Stimulated activated CD4-positive, alpha-beta T cell treated with anti-CD3 and anti-CD28 coated beads, Interleukin-4, amount 100 ng/mL, for 1 hour (primary cell): Measurements from ENCODE around the gene DCAF7.

Experiments used
- DNase-seq: peaks from one replicate; pipeline ENCODE4 v3.0.0-alpha.2; 2020

Gene DCAF7

GRCh38 chr17:63546308-63547082, 3.8 kb upstream of the DCAF7 start:
- no peak for DNase-seq

DNA sequence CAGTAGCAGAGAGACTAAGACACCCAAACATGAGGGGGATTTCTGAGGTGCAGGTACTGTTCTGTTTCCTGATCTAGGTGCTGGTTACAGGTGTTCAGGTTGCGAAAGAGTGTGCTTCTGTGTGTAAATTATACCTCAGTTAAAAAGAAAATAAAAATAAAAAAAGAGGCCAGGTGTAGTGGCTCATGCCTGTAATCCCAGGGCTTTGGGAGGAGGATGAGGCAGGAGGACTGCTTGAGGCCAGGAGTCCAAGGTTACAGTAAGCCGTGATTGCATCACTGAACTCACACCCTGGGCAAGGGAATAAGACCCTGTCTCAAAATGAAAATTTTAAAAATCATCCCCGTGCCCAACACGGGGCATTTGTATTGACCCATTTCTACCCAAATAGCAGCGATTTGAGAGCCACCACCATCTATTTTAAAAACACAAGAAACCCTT, 3.2 kb upstream of the DCAF7 start:
- no peak for DNase-seq

DNA sequence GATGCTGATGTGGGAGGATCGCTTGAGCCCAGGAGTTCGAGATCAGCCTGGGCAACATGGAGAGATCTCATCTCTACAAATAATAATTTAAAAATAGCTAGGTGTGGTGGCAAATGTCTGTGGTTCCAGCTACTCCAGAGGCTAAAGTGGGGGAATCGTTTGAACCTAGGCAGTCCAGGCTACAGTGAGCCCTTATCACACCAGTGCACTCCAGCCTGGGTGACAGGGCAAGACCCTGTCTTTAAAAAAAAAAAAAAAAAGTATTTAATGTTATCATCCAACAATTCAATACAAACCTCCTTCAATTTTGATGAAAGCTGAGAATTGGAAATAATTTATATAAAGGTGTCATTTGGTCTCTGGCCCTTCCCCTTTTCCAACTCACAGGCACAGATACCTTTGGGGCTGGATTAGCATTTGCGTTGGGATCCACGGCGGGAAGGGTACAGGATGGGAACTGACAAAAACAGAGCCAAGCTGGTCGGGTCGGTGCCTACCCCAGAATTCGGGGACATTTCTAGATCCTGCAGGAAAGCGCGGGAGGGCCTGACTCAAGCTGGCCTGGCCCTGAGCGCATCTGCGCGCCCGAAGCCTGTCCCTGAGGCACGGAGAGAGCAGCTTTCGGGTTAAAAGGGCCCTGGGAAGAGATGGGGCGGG, 860 bp upstream of the DCAF7 start:
- DNase-seq: no peak

- peak; percentile 9 for DNase-seq
Measured at GRCh38 chr17:63550817-63551639, 751 bp downstream of the DCAF7 start.

- DNase-seq: no peak
Measured at GRCh38 chr17:63552211-63552610, 1.9 kb downstream of the DCAF7 start.

DNA sequence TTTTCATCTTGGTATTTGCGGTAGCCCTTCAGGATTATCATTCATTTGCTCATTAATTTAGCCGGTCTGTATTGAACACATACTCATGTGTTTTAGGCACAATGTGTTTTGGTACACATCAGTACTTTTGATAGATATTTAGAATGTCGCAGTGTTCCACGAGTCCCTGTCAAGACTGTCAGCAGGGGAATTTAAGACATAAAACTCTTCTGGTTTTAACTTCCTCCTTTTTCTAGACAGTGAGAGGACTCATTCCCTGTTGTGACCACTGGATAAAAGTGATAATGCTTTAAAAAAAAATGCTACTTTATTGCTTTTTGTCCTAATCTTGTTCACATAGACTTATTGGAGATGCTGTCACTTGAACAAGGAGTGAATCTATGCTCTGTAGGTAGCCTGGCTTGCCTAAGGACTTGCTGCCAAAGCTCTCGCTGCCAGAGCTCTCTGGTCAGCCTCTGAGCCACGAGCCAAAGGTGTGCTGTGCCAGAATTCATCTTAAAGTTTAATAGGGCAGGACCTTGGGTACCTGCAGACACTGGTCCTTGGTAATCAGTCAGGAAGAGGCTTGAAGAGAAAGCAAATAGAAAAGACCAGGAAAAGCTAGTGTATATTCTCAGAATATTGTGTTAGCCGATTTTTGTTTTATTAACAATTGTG, 5.4 kb downstream of the DCAF7 start:
- DNase-seq: no peak

DNA sequence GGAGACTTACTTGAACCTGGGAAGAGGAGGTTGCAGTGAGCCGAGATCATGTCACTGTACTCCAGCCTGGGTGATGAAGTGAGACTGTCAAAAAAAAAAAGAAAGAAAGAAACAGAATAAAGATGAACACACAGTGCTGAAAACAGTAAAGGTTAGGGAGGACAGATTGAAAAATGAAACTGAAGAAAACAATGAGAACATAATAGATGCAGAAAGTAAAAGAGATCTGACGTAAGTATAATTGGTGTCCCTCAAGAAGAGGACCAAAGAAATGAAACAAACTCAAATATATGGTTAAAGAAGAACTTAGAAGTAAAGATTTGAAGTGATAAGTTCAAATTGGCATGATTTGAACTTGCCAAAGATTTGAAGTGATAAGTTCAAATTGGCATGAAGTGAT, 7.1 kb downstream of the DCAF7 start:
- DNase-seq: no peak

- no peak for DNase-seq
Measured at GRCh38 chr17:63558441-63558840, 8.2 kb downstream of the DCAF7 start.

- no peak for DNase-seq
Measured at GRCh38 chr17:63561819-63562218, 11.5 kb downstream of the DCAF7 start.

GRCh38 chr17:63563339-63563738, 13.1 kb downstream of the DCAF7 start:
- DNase-seq: no peak

GRCh38 chr17:63564562-63564961, 14.3 kb downstream of the DCAF7 start:
- no peak for DNase-seq

- DNase-seq: no peak
Measured at GRCh38 chr17:63567229-63567628, 17.0 kb downstream of the DCAF7 start.

- DNase-seq: no peak
Measured at GRCh38 chr17:63568563-63568962, 18.3 kb downstream of the DCAF7 start.

GRCh38 chr17:63571632-63572310, 21.5 kb downstream of the DCAF7 start:
- no peak for DNase-seq

- DNase-seq: no peak
Measured at GRCh38 chr17:63573634-63574033, 23.4 kb downstream of the DCAF7 start.

DNA sequence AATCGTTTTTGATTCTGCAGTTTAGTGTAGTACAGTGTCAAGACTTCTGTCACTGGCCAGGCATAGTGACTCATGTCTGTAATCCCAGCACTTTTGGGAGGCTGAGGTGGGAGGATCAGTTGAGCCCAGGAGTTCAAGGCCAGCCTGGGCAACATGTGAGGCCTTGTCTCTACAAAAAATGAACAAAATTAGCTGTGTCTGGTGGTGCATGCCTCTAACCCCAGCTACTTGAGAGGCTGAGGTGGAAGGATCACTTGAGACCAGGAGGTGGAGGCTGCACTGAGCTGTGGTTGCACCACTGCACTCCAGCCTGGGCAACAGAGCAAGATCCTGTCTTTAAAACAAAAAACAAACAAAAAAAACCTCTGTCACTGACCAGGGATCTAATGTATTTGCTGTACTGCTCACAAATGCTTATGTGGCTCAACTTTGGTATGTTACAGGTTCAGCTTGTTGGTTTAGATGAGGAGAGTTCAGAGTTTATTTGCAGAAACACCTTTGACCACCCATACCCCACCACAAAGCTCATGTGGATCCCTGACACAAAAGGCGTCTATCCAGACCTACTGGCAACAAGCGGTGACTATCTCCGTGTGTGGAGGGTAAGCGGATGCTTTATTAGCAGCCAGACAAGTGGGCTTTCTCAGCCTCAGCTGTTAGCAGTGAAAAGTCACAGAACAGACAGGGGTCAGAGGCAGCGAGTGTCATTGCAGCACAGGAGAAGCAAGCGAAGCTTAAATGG, 27.9 kb downstream of the DCAF7 start:
- DNase-seq: no peak

DNA sequence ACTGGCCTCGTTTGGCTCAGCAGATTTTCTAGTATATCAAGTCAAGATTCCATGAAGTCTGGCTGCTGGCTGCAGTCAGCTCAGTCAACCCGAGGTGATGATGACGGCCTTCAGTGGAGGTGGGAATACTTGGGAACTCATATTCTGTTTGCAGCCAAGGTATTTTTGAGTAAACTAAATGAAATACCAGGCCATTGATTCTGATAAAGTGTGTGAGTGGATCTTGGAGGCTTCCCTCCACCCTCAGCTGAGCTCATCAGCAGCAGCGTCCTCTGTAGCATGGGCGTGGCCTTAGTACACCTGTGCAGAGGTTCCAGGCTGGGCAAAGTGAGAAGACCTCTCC, 28.5 kb downstream of the DCAF7 start:
- no peak for DNase-seq

DNA sequence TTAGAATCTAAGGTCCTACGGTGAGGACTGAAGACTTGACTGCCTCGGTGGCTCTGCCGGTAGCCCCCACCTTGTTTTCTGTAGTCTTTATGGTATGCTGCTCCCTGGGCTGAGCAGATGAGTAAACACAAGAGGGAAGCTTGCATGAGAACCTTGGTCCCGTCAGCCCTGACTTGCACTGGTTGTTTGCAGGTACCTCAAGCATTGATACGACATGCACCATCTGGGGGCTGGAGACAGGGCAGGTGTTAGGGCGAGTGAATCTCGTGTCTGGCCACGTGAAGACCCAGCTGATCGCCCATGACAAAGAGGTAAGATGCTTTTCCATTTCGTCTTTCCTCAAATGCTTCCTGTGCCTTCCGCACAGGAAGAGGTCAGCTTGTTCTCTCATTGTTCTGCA, 29.4 kb downstream of the DCAF7 start:
- no peak for DNase-seq

GRCh38 chr17:63587770-63588169, 37.5 kb downstream of the DCAF7 start:
- DNase-seq: no peak

DNA sequence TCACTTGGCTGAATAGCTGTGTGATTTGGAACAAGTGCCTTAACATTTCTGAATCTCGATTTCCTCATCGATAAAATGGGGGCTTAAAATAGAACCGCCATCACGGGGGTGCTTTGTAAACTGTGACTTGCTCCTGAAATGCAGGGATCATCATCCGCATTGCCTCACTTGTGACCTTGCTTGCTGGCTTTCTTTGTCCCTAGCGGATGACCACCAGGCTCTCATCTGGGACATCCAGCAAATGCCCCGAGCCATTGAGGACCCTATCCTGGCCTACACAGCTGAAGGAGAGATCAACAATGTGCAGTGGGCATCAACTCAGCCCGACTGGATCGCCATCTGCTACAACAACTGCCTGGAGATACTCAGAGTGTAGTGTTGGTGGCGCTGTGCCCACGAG, 38.5 kb downstream of the DCAF7 start:
- DNase-seq: no peak

DNA sequence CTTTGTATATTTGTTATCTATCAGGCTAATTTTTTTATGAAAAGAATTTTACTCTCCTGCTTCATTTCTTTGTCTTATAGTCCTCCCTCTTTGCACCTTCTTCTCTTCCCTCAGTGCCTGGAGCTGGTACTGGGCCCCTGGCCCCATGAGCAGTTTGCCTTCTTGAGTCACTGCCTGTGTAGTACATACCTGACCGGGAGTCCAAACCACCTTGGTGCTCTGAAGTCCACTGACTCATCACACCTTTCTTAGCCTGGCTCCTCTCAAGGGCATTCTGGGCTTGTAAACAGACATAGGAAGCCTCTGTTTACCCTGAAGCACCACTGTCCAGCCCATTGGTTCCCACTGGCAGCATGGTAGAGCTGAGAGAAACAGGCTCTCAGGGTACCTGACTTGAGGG, 39.4 kb downstream of the DCAF7 start:
- DNase-seq: no peak

DNA sequence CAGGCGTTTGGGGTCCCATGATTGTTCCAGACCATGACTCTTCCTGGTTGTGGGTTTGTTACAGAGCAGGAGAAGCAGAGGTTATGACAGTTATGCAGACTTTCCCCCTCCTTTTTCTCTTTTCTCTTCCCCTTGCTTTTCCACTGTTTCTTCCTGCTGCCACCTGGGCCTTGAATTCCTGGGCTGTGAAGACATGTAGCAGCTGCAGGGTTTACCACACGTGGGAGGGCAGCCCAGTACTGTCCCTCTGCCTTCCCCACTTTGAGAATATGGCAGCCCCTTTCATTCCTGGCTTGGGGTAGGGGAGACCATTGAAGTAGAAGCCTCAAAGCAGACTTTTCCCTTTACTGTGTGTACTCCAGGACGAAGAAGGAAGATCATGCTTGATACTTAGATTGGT, 42.5 kb downstream of the DCAF7 start:
- no peak for DNase-seq
